SK-N-MC (cell line): ENCODE data around the gene TET2.

Experiments
- DNase-seq: peaks from one replicate; pipeline ENCODE4 v3.0.0-alpha.2; 2011; ENCODE audit warnings: low read depth, low spot score
- H3K27ac ChIP-seq: fragments of 200-600 bp; sonication (generic); 2 replicates; pipeline ENCODE4 v1.5.1; 2016; ENCODE audit warnings: mixed run types
- H3K36me3 ChIP-seq: fragments of 200-600 bp; sonication (generic); 2 replicates; pipeline ENCODE4 v1.6.1; 2017; ENCODE audit warnings: antibody characterized with exemption, low read length, mixed read lengths; ENCODE audit not compliant: insufficient read depth
- H3K4me3 ChIP-seq: fragments of 200-600 bp; sonication (generic); 2 replicates; pipeline ENCODE4 v1.5.1; 2016
- H3K9ac ChIP-seq: fragments of 200-600 bp; sonication (generic); 2 replicates; pipeline ENCODE4 v1.8.0; 2017; ENCODE audit warnings: mixed run types, mixed read lengths; ENCODE audit not compliant: insufficient read length
- H3K9me3 ChIP-seq: fragments of 200-600 bp; sonication (generic); 2 replicates; pipeline ENCODE4 v1.6.1; 2017; ENCODE audit warnings: low read depth, mild to moderate bottlenecking, antibody characterized with exemption, low read length, moderate library complexity, mixed read lengths
- EZH2 ChIP-seq: fragments of 200-600 bp; sonication (generic); IDR thresholded peaks from one replicate; pipeline ENCODE4 v1.6.1; 2017; ENCODE audit warnings: antibody characterized with exemption
- FOXP2 ChIP-seq: optimal IDR thresholded peaks from 2 replicates; pipeline ENCODE3; 2011; ENCODE audit warnings: mild to moderate bottlenecking, moderate library complexity; ENCODE audit not compliant: insufficient read depth; ENCODE audit errors: extremely low read length, control extremely low read depth
- POLR2AphosphoS5 ChIP-seq: IDR thresholded peaks from 2 replicates; pipeline ENCODE4 v1.6.1; 2012; ENCODE audit warnings: mild to moderate bottlenecking, low read depth, low read length, borderline replicate concordance

TET2 gene

GRCh38 chr4:105148356-105148755 is 1.7 kb downstream of the TET2 start:
- Histone ChIP-seq H3K9ac (peak overlapping the region; percentile 94), H3K4me3 (peak overlapping the region; percentile 82), H3K9me3 (no peaks in the 10 kb centered on the region), H3K27ac (peak overlapping the region; percentile 74), H3K36me3 (peaks cover 10% of the 10 kb centered on the region; the same call in 1 of the 2 replicates)
- DNase-seq, result no peak
- TF ChIP-seq EZH2 (no peak), FOXP2 (no peak), POLR2AphosphoS5 (no peak)

GRCh38 chr4:105148776-105149175 is 2.1 kb downstream of the TET2 start:
- H3K36me3 ChIP-seq, result peaks cover 12% of the 10 kb centered on the region; the same call in 1 of the 2 replicates
- H3K9me3 ChIP-seq, result no peaks in the 10 kb centered on the region
- no peak overlapping the region for H3K27ac ChIP-seq
- H3K4me3 ChIP-seq, result peak overlapping the region; percentile 82
- TF ChIP-seq EZH2 (no peak), FOXP2 (no peak), POLR2AphosphoS5 (no peak)
- DNase-seq, result no peak
- H3K9ac ChIP-seq, result peak overlapping the region; percentile 94

- Histone ChIP-seq H3K27ac (no peak overlapping the region), H3K9ac (no peak overlapping the region), H3K36me3 (peaks cover 17% of the 10 kb centered on the region), H3K9me3 (no peaks in the 10 kb centered on the region), H3K4me3 (peak overlapping the region; percentile 82)
- TF ChIP-seq POLR2AphosphoS5 (no peak), FOXP2 (no peak), EZH2 (no peak)
- no peak for DNase-seq
Measured at GRCh38 chr4:105149771-105150170, 3.1 kb downstream of the TET2 start.

- H3K36me3 ChIP-seq, result peaks cover 17% of the 10 kb centered on the region
- no peak overlapping the region for H3K4me3 ChIP-seq
- no peaks in the 10 kb centered on the region for H3K9me3 ChIP-seq
- no peak for TF ChIP-seq POLR2AphosphoS5
- TF ChIP-seq EZH2, result no peak
- no peak for TF ChIP-seq FOXP2
- H3K27ac ChIP-seq, result no peak overlapping the region
- DNase-seq, result no peak
- H3K9ac ChIP-seq, result no peak overlapping the region
Measured at GRCh38 chr4:105150503-105150902, 3.8 kb downstream of the TET2 start.

- Histone ChIP-seq H3K4me3 (no peak overlapping the region), H3K9me3 (no peaks in the 10 kb centered on the region), H3K9ac (no peak overlapping the region), H3K27ac (no peak overlapping the region), H3K36me3 (peaks cover 21% of the 10 kb centered on the region)
- TF ChIP-seq POLR2AphosphoS5, result no peak
- DNase-seq, result no peak
Measured at GRCh38 chr4:105153749-105154148, 7.1 kb downstream of the TET2 start.

GRCh38 chr4:105154576-105154975 is 7.9 kb downstream of the TET2 start:
- no peaks in the 10 kb centered on the region for H3K9me3 ChIP-seq
- no peak for DNase-seq
- TF ChIP-seq FOXP2 (no peak), POLR2AphosphoS5 (no peak), EZH2 (no peak)
- no peak overlapping the region for H3K4me3 ChIP-seq
- no peak overlapping the region for H3K27ac ChIP-seq
- H3K36me3 ChIP-seq, result peaks cover 23% of the 10 kb centered on the region
- no peak overlapping the region for H3K9ac ChIP-seq

- Histone ChIP-seq H3K27ac (no peak overlapping the region), H3K36me3 (peaks cover 20% of the 10 kb centered on the region), H3K9ac (no peak overlapping the region), H3K4me3 (no peak overlapping the region), H3K9me3 (no peaks in the 10 kb centered on the region)
- no peak for TF ChIP-seq EZH2
- no peak for TF ChIP-seq FOXP2
- no peak for TF ChIP-seq POLR2AphosphoS5
- no peak for DNase-seq
Measured at GRCh38 chr4:105155426-105155825, 8.8 kb downstream of the TET2 start.

- no peaks in the 10 kb centered on the region for H3K9me3 ChIP-seq
- H3K9ac ChIP-seq, result no peak overlapping the region
- H3K36me3 ChIP-seq, result peaks cover 11% of the 10 kb centered on the region
- H3K27ac ChIP-seq, result no peak overlapping the region
- no peak for DNase-seq
- no peak for TF ChIP-seq POLR2AphosphoS5
- no peak for TF ChIP-seq FOXP2
- no peak for TF ChIP-seq EZH2
- no peak overlapping the region for H3K4me3 ChIP-seq
Measured at GRCh38 chr4:105158837-105159236, 12.2 kb downstream of the TET2 start.

- TF ChIP-seq EZH2 (no peak), FOXP2 (no peak), POLR2AphosphoS5 (no peak)
- no peak overlapping the region for H3K4me3 ChIP-seq
- peaks cover 15% of the 10 kb centered on the region for H3K36me3 ChIP-seq
- no peak for DNase-seq
- no peaks in the 10 kb centered on the region; the same call in 1 of the 2 replicates for H3K9me3 ChIP-seq
- no peak overlapping the region for H3K27ac ChIP-seq
- H3K9ac ChIP-seq, result no peak overlapping the region
Measured at GRCh38 chr4:105162123-105162796, 15.6 kb downstream of the TET2 start.
